ENCODE measurements around the gene ICAM4. TPM values are rescaled to one million over a fixed set of nuclear protein-coding genes. Genes with fewer than 3 reads are reported as not detected.
A peak's percentile ranks its signal among the peaks of the same experiment; 100 is the strongest.

ICAM4 gene
- total RNA-seq, 4 donors from 2014 or later = not detected

GRCh38 chr19:10305139-10305806 is 18.5 kb downstream of the ICAM4 start:
- no peak for TF ChIP-seq POLR2A (IDR thresholded peaks at IDR 0.05)
- TF ChIP-seq, protein P1, sequence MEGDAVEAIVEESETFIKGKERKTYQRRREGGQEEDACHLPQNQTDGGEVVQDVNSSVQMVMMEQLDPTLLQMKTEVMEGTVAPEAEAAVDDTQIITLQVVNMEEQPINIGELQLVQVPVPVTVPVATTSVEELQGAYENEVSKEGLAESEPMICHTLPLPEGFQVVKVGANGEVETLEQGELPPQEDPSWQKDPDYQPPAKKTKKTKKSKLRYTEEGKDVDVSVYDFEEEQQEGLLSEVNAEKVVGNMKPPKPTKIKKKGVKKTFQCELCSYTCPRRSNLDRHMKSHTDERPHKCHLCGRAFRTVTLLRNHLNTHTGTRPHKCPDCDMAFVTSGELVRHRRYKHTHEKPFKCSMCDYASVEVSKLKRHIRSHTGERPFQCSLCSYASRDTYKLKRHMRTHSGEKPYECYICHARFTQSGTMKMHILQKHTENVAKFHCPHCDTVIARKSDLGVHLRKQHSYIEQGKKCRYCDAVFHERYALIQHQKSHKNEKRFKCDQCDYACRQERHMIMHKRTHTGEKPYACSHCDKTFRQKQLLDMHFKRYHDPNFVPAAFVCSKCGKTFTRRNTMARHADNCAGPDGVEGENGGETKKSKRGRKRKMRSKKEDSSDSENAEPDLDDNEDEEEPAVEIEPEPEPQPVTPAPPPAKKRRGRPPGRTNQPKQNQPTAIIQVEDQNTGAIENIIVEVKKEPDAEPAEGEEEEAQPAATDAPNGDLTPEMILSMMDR (IDR thresholded peaks at IDR 0.05) = no peak
- Histone ChIP-seq H3K9me3 (no peaks in the 10 kb centered on the region), H3K27ac (no peak overlapping the region), H3K36me3 (no peaks in the 10 kb centered on the region), H3K4me1 (no peaks in the 10 kb centered on the region), H3K4me3 (no peak overlapping the region), H3K27me3 (no peaks in the 10 kb centered on the region)
- no peak for DNase-seq

DNA sequence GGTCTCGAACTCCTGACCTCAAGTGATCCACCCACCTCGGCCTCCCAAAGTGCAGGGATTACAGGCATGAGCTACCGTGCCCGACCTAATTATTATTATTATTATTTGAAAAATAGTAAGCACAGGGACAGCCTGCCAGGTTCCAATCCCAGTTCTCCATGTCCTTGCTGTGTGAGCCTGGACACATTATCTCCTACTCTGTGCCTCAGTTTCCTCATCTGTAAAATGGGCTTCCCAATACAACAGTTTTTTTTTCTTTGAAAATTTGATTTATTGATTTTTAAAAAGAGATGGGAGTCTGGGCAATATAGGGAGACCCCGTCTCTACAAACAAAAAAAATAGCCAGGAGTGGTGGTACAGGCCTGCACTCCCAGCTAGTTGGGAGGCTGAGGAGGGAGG is 19.6 kb downstream of the ICAM4 start:
- no peak overlapping the region for H3K27ac ChIP-seq
- no peaks in the 10 kb centered on the region for H3K36me3 ChIP-seq
- no peaks in the 10 kb centered on the region for H3K4me1 ChIP-seq
- H3K9me3 ChIP-seq = no peaks in the 10 kb centered on the region
- DNase-seq = no peak
- H3K4me3 ChIP-seq = no peak overlapping the region
- TF ChIP-seq, protein P1 (IDR thresholded peaks at IDR 0.05) = no peak
- TF ChIP-seq POLR2A (IDR thresholded peaks at IDR 0.05) = no peak
- no peaks in the 10 kb centered on the region for H3K27me3 ChIP-seq

- no peak for DNase-seq
- Histone ChIP-seq H3K9me3 (no peaks in the 10 kb centered on the region), H3K27ac (no peak within 1 kb of the TSS), H3K27me3 (no peaks in the 10 kb centered on the region), H3K4me3 (no peak within 1 kb of the TSS), H3K4me1 (peaks cover 0 to 2% (median 0%) of the 10 kb centered on the region in 4 donors), H3K36me3 (no peaks in the 10 kb centered on the region)
- no peak for TF ChIP-seq POLR2A (IDR thresholded peaks at IDR 0.05)
- TF ChIP-seq, protein P1 (IDR thresholded peaks at IDR 0.05) = no peak
These were observed 22.7 kb downstream of the ICAM4 start, which contains the start of gene ZGLP1 for GRCh38 chr19:10309423-10309822. ZGLP1 (minus strand) TSS chr19:10309815.

- H3K36me3 ChIP-seq = peaks cover 0 to 37% (median 0%) of the 10 kb centered on the region in 3 donors
- H3K4me3 ChIP-seq = peak within 1 kb of the TSS; percentile 54 to 93 (median 82)
- H3K4me1 ChIP-seq = peaks cover 4 to 18% (median 5%) of the 10 kb centered on the region in 4 donors
- TF ChIP-seq, protein P1 (IDR thresholded peaks at IDR 0.05) = no peak
- no peak for TF ChIP-seq POLR2A (IDR thresholded peaks at IDR 0.05)
- no peaks in the 10 kb centered on the region for H3K9me3 ChIP-seq
- no peaks in the 10 kb centered on the region for H3K27me3 ChIP-seq
- DNase-seq = peak; percentile 89 to 94 (median 93)
- H3K27ac ChIP-seq = peak within 1 kb of the TSS; percentile 16 to 80 (median 35)
These were observed 28.8 kb downstream of the ICAM4 start, which contains the start of gene FDX2 for GRCh38 chr19:10315335-10316214. FDX2 (minus strand) TSS chr19:10316015; CDS start chr19:10315996, 19 bp downstream.

DNA sequence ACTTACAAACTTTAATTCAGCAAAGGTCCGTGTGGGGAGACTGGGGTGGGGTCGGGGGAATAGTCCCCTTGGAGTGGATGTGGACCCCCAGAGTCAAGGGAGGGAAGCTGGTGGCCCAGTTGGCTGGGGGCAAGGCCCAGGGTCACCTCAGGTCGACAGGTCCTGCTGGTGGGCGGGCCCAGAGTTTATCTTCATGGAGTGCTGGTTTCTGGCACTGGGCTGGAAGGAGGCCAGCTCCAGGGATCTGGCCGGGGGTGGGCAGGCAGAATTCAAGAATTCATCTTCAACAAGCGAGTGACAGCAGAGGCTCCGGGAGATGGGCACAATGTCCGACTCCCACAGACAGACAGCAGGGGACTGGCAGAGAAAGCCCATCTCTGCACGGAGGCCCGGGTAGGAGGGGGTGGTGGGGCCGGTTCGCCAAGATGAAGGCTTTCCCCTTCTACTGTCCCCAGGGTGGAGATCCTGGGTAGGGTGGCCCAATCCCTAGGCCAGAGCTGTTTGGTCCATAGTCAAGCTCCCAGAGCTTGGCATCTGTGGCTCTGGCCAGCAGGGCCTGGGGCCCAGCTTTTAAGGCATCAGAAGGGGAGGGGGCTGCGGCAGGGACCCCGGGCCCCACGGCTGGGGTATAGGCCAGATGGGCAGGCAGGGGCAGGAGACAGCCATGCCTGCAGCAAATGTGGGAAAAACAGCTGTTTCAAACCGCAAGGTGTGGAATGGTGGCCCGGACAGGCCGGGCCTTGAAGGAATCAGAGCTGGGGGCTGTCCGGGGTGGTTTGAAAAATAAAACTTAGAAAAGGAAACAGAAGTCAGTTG is 29.7 kb downstream of the ICAM4 start:
- no peak for TF ChIP-seq POLR2A (IDR thresholded peaks at IDR 0.05)
- TF ChIP-seq, protein P1 (IDR thresholded peaks at IDR 0.05) = no peak
- H3K4me3 ChIP-seq = peak overlapping the region in 3 of 4 donors; percentile 54 to 93 (median 81)
- no peaks in the 10 kb centered on the region for H3K9me3 ChIP-seq
- DNase-seq = no peak
- H3K27ac ChIP-seq = peak overlapping the region in 2 of 4 donors; percentile 43 to 80
- H3K4me1 ChIP-seq = peaks cover 4 to 26% (median 8%) of the 10 kb centered on the region in 4 donors
- peaks cover 0 to 46% (median 0%) of the 10 kb centered on the region in 3 donors for H3K36me3 ChIP-seq
- H3K27me3 ChIP-seq = no peaks in the 10 kb centered on the region

Measured in Peyer's patch (tissue), 4 donors.